Measurements from ENCODE around the gene KIF3B.
"Not testable (repeated sequence)": the region's sequence is repeated elsewhere in the genome, so short reads cannot be mapped to it uniquely, and the experiment has no call there.

Gene KIF3B

DNA sequence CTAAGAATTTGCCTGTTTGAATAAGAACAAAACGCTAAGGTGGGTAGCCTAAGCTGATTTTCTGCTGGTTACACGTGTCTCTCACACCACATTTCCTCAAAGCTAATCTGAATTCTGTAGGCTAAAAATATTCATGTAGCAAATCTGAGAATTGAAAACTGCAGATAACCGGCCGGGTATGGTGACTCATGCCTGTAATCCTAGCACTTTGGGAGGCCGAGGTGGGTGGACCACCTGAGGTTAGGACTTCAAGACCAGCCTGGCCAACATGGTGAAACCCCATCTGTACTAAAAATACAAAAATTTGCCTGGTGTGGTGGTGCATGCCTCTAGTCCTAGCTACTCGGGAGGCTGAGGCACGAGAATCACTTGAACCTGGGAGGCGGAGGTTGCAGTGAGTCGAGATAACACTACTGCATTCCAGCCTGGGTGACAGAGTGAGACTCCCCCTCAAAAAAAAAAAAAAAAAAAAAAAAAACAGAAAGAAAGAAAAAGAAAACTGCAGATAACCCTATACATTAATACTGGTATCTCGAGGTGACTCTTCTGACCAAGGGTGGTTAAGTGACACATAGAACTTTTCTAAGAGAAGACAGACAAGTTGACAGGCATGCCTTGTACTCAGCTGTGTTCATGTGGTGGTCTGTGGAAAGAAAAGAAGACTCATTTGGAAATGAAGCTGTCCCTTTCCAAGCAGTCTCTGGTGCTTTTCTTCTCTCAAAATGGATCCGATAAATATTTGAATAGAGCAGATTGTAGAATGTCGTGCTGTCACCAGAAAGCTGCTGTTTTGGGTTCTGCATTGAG lies 55.9 kb downstream of the KIF3B start:
- DNase-seq = no peak

DNA sequence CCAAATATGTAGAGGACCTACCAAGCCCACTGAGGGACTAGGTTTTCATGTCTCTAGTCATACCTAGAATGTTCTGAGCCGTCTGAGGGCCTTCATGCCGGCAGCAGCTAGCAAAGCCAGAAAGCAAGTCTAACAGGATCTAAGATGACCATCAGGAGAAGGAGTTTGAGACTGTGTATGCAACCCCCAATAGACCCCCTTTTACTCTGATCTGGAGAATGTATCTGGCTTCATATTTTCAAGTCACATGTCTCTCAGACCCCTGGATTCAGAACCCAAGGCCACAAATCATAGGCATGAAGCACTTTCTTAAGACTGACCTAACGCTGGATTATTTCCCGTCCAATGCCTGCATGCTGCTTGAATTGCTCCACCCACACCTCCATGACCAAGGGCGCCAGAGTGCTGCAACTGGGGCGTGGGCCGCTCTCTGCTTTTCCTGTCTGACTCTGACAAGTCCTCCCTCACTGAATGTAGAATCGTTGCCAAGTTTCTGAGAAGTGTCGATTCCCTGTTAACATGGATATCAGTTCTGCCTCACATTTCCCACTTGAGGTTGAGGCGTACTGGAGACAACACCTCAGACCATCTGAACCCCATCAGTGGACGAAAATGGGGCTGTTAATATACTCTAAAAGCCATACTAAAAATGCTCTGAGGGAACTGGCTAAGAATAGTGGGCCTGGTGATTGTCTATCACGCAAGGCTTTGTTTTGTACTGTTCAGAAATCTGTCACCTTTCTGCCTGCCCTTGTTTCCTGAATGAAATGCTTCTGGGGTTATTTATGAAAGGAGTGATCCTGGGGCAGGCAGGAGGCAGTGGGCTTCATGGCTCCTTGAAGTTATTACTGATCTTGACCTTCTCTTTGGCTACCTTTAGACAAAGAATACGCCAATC lies 56.8 kb downstream of the KIF3B start:
- DNase-seq = no peak

DNA sequence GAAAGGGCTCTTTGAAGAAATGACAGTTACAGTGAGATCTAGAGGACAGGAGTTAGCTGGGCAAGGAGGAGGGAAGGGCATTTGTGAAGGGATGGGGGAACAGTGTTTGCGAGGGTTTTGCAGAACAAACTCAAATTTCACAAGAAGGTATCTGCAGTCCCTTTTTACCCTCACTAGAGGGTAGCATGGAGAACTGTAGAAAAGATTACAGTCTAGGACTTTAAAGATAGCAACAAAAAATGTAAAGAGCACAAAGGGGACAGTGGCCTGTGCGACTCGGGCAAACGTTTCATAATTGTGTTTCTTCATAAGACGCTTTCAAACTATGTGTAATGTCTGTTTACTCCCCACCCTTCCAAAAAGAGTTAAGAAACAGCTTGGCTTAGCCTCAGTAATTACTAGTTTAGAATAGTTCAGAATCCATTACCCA lies 59.5 kb downstream of the KIF3B start:
- no peak for DNase-seq

DNA sequence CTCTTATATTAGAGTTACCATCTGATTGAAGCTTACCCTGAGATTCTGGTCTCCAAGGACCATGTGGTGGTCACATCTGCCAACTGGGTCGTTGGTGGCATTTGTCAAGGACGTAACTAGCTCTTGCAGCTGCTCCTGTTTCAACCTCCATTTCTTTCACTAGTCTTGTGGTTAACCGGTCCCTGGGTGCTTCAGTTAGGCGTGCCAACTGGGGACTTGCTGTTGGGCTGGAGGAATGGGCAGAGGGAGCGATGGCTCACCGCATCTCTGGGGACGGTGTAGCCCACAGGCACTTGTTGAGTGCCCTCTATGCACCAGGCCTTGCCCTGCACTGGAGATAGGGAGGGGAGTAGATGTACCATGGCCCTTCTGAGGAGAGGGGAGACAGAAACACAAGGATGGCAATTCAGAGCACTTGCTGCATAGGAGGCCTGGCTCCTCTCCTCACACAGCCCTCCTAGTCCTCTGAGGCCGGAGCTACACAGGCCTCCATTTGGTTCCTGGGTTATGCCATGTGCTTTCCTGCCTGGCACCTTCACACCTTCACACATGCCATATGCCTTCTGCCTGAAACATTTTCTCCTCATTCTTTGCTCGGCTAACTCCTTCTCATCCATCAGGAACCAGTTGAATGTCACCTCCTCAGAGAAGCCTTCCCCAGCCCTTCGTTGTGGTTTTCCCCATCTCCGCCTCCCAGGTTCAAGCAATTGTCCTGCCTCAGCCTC lies 60.6 kb downstream of the KIF3B start:
- no peak for DNase-seq

DNA sequence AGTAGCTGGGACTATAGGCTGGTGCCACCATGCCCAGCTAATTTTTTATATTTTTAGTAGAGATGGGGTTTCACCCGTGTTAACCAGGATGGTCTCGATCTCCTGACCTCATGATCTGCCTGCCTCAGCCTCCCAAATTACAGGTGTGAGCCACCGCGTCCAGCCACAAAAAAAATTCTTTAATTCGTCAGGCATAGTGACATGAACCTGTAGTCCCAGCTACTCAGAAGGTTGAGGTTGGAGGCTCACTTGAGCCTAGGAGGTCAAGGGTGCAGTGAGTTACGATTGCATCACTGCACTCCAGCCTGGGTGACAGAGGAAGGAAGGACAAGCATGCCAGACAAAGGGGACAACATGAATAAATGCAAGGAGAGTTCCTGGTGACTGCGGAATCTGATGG lies 61.2 kb downstream of the KIF3B start:
- no peak for DNase-seq

DNA sequence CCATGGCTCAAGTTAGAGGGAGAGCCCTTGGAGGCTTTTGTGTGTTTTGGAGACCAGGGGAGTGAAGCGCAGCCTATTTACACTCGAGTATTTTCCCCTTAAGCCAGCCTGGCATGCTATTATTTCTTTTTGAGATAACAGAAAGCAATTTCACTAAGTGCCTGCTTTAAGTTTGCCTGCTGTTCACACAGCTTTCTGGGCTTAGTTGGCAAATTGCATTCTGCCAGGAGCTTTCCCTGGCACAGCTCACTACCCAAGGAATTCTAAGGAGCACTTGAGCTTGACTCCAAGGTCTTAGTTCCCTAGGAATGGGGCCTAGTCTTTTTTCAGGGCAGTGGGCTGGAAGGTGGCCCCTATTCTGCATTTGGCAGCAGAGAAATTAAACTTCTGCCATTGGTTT lies 61.7 kb downstream of the KIF3B start:
- no peak for DNase-seq

DNA sequence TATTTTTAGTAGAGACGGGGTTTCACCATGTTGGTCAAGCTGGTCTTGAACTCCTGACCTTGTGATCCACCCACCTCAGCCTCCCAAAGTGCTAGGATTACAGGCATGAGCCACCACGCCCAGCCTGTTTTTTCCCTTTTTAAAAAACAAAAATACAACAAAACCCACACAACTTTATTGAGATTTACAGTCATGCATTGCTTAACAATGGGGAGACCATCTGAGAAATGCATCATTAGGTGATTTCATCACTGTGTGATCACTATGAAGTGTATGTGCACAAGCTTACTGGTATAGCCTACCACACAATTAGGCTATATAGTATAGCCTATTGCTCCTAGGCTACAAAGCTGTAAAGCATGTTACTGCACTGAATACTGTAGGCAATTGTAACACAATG lies 63.6 kb downstream of the KIF3B start:
- not testable (repeated sequence) for DNase-seq

DNA sequence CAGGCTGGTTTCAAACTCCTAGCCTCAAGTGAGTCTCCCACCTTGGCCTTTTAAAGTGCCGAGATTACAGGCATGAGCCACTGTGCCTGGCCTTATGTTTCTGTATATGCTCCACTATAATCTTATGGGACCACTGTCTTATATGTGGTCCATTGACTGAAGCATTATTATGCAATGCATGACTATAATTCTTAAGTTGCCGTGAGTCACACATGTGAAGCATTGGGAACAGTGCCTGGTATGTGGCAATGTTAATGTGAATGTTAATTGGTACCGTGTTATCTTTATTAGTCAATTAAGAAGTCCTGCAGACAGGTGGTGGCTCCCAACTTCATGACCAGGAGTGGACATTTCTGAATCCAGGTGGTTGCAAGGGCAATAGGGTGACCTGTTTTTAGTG lies 66.0 kb downstream of the KIF3B start:
- no peak for DNase-seq

DNA sequence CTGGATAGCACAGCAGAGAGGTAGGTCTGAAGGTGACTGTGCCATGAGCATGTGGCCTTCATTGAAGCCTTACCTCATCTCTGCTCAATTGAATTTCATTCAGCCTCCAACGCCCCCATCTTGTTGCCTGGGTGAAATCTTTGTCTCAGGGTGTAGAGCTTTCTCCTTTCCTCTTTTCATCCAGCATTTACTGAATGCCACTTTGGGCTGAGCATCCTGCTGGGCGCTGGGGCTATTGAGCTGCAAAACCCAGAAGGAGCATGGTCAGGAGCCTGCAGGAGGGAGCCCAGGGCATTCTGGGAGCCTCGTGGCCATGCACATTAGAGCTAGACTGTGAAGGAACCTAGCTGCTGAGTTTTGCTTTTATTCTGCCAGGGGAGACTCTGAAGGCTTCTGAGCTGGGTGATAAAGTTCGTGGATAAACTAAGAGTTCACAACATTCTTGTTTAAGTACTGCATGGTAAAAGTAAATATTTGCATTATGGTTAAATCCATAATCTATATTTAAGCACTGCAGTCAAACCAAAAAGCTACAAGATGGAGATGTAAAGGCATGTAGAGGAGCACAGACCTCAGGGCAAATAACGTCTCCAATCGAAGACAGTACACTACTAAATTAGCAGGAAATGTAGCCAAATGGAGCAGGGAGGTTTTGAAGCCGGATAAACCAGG lies 67.5 kb downstream of the KIF3B start:
- DNase-seq = no peak

DNA sequence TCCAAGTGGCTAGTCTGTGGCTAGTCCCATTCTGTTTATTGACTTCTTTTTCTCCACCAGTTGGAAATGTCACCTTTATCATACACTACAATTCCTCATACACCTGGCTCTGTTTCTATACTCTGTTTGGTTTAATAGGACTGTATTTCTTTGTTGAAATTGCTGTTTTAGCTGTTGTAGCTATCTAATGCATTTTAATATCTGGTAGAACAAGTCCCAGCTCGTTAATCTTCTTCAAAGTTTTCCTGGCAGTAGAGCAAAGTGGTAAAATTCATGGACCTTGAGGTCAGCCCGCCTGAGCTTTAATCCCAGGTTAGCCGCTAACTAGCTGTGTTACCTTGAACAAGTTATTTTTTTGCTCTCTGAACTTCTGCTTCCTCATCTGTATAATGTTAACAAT lies 70.8 kb downstream of the KIF3B start:
- no peak for DNase-seq

DNA sequence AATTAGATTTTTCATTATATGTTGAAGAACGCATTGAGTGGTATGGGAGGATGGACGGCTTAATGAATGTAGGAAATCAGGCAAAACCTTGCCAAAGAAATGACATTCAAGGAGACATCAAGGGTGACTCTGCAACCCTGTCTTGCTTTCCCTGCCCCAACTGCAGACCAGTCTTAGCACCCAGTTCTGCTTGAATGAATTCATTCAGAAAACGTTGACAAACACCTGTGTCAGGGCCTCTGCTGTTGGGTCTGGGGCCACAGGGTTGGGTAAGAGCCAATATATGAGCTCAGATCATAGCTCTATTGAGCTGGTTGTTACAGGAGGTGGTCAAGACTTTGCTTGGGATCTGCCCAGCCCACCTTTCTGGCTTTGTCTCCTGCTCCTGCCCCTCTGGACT lies 73.0 kb downstream of the KIF3B start:
- DNase-seq = no peak

DNA sequence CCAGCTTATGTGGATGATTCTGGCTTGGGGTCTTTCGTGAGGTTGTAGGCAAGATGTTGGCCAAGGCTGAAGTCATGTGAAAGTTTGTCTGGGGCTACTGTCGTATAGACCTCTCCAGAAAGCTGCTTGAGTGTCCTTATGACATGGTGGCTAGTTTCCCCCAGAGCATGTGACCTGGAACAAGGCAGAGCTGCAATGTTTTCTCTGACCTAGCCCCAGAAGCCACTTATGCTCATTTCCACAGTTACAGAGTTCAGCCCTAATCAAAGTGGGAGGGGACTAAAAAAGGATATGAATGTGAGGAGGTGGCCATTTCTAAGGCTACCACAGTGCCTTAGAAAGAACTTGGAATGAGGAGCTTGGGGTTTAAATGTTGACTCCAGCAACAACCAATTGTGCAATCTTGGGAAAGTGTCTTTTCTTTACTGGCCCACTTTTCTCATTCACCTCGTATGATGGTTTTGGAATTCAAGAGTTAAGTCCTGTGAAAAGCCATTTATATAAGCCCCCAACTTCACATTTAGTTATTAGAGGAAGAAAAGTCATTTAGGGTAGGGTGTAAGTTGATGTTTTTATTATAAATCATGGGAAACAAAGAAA lies 74.8 kb downstream of the KIF3B start:
- DNase-seq = no peak

DNA sequence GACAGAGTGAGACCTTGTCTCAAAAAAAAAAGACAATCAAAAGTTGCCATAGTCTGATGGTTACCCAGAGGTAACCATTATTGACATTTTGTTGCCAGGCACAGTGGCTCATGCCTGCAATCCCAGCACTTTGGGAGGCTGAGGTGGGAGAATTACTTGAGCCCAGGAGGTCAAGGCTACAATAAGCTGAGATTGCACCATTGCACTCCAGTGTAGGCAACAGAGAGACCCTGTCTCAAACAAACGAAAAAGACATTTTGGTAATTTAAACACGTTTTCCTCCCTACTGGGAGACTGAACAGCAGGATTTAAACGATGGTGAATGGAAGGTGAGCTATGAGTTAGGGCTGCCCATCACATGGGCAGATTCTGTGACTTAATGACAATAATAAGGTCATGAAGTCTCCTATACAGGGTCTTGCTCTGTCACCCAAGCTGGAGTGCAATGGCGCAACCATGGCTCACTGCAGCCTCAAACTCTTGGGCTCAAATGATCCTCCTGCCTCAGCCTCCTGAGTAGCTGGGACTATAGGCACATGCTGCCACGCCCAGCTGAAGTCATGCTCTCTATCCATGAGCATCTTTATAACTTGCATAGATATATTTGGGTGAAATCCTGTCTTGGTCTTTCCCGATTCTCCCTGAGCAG lies 76.5 kb downstream of the KIF3B start:
- DNase-seq = no peak

DNA sequence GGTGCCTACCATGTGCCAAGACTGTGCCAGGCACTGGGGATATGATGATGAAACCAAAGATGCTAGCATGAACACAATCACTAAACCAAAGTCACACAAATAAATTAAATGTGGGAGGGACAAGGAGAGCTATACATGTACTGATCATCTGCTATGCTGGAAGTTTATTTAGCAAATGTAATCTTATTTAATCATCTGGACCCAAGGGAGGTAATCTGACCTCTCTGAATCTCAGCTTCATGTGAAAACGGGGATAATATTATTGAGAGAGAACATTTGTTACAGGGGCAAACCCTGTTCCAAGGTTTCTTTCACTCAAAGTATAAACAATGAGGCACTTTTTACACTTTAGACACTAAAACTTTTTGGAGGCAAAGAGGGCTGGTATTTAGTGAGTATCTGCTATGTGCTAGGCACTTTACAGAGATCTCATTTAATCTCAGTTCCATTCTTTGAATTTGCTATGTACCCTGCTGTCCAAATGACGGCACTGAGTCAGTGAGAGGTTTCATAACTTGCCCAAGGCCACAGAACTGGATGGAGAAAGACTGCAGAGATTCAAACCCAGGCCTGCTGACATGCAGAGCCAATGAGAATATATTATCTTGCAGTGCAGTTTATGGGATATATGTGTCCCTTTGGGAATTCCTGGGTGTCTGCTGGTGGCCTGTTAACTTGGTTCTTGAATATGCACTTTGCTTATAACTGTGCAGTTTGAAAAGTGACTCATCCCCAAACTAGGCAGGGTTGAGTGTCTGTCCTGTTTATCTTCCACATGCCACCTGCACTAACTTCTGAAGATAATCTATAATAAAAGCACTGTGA lies 77.4 kb downstream of the KIF3B start:
- DNase-seq = no peak

DNA sequence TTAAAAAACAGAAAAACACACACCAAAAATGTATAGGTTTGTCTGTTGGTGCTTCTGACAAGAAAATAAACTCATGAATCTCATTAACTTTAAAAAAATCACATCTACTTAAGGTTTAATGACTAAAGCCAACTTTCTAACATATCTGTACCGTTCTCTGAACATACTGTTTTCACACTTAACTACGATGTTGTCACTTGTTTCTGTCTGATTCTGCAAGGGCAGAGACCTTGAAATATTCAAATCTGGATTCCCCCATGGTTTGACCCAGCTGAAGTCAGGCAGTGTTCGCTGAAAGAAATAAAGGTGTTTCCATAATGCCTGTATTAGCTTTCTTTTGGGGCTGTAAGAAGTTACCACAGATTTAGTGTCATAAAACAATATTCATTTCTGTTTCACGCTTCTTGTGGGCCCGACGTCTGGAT lies 78.0 kb downstream of the KIF3B start:
- DNase-seq = no peak

DNA sequence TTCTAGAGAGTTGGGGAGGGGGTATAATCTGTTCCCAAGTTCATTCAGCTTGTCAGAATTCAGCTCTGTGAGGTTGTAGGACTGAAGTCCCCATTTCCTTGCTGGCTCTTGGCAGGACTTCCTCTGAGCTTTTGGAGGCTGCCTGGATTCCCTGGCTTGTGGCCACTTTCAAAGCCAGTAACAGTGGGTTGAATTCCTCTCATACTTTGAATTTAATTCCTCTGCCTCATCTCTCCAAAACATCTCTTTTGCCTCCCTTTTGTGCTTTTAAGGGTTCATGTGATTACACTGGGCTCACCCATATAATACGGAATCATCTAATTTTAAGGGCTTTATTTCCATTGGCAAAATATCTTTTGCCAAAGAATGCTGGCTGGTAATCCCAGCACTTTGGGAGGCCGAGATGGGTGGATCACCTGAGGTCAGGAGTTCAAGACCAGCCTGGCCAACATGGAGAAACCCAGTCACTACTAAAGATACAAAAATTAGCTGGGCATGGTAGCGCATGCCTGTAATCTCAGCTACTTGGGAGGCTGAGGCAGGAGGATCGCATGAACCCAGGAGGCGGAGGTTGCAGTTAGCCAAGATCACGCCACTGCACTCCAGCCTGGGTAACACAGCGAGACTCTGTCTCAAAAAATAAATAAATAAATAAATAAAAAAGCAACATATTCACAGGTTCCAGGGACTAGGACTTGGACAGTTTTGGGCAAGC lies 78.6 kb downstream of the KIF3B start:
- not testable (repeated sequence) for DNase-seq

DNA sequence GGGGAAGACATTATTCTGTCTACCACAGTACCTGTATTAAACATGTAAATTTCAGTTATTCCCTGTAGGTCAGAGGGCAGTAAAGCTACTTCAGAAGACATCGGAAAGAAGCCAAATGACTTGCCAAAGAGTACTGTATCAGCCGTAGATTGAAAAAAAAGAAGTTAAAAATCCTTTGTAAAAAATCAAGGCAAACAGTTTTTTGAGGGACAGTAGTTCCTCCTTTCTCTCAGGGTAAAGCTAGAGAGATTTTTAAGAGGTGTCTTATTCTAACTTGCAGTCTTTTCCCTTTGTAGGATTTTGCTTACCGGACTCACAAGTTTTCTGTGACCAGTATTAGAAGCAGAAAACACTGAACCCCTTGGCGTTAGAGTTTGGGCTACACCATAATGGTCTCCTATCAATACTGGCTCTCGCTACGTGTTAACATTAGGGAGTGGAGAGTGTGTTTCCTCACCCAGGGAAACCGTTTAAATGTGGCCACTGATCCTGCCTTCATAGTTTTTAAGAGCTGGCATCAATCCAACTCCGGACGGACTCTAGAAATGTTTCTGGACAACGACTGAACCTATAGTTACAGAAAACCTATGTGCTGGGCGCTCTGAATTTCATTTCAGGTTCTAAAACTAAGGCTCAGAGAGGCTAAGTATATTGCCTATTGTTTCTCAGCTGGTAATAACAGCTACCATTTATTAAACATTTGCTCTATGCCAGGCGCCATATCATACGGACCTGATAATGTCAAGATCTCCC lies 79.3 kb downstream of the KIF3B start:
- DNase-seq = no peak

DNA sequence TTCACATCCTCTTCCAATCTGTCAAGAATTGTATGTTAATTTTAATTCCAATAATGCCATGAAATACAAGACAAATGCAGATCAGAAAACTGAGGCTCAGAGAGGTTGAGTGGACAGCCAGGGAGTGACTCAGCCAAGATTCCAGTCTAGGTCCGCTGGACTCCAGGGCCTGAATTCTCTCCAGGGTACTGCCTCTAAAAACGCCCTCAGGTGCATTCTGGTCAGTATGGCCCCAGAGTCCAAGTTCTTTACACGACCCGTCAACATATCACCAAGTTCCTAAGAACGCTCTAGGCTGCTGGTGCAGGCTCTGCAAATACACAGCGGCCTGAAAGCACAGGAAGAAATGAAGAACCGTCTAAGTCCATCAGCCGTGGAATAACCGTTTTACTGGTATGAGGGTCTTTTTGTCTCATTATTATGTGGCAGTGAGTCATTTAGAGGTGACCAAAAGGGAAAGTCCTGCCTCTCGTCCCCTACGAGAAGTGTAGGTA lies 80.0 kb downstream of the KIF3B start:
- no peak for DNase-seq
